ENCODE results near the gene HMCES.

- TF ChIP-seq, protein P1, sequence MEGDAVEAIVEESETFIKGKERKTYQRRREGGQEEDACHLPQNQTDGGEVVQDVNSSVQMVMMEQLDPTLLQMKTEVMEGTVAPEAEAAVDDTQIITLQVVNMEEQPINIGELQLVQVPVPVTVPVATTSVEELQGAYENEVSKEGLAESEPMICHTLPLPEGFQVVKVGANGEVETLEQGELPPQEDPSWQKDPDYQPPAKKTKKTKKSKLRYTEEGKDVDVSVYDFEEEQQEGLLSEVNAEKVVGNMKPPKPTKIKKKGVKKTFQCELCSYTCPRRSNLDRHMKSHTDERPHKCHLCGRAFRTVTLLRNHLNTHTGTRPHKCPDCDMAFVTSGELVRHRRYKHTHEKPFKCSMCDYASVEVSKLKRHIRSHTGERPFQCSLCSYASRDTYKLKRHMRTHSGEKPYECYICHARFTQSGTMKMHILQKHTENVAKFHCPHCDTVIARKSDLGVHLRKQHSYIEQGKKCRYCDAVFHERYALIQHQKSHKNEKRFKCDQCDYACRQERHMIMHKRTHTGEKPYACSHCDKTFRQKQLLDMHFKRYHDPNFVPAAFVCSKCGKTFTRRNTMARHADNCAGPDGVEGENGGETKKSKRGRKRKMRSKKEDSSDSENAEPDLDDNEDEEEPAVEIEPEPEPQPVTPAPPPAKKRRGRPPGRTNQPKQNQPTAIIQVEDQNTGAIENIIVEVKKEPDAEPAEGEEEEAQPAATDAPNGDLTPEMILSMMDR (IDR thresholded peaks at IDR 0.05; ENCODE audit: low read depth, low read length), result no peak
- TF ChIP-seq EZH2phosphoT487 (IDR thresholded peaks at IDR 0.05; ENCODE audit: low read depth), result no peak
Measured at GRCh38 chr3:129325383-129325782, 46.7 kb downstream of the HMCES start.
